RWPE2 (cell line): ENCODE measurements around the gene ENGASE.

ENCODE experiments used
- ATAC-seq: fragments of 200-7000 bp; cut with Tn5 transposase; 3 replicates; pipeline ENCODE4 v1.9.1; 2021; ENCODE audit warnings: low read depth
- DNase-seq: peaks from one replicate; pipeline ENCODE4 v3.0.0-alpha.2; 2020; ENCODE audit warnings: low spot score
- H3K27ac ChIP-seq: fragments of 450-650 bp; 2 replicates; pipeline ENCODE4 v1.5.1; 2017; ENCODE audit warnings: mild to moderate bottlenecking; ENCODE audit not compliant: poor library complexity, severe bottlenecking
- H3K27me3 ChIP-seq: fragments of 250-450 bp; sonication (Bioruptor Pico); 2 replicates; pipeline ENCODE4 v1.5.1; 2021; ENCODE audit warnings: mild to moderate bottlenecking, moderate library complexity; ENCODE audit not compliant: insufficient read depth, poor library complexity, severe bottlenecking
- H3K36me3 ChIP-seq: fragments of 250-450 bp; sonication (Bioruptor Pico); 2 replicates; pipeline ENCODE4 v1.5.1; 2020; ENCODE audit warnings: low read depth, mild to moderate bottlenecking, moderate library complexity
- H3K4me1 ChIP-seq: fragments of 250-450 bp; sonication (Bioruptor Pico); 2 replicates; pipeline ENCODE4 v1.5.1; 2021; ENCODE audit warnings: mild to moderate bottlenecking, moderate library complexity; ENCODE audit not compliant: insufficient read depth, poor library complexity, severe bottlenecking
- H3K4me3 ChIP-seq: fragments of 250-450 bp; sonication (Bioruptor Pico); 2 replicates; pipeline ENCODE4 v1.5.1; 2021; ENCODE audit warnings: mild to moderate bottlenecking, moderate library complexity; ENCODE audit not compliant: severe bottlenecking
- H3K9me3 ChIP-seq: fragments of 250-450 bp; sonication (Bioruptor Pico); 2 replicates; pipeline ENCODE4 v1.5.1; 2021; ENCODE audit warnings: mild to moderate bottlenecking, moderate library complexity; ENCODE audit not compliant: severe bottlenecking
- TF ChIP-seq, protein P1 (sequence below): fragments of 450-650 bp; IDR thresholded peaks from one replicate; pipeline ENCODE4 v1.5.1; 2017; ENCODE audit warnings: mild to moderate bottlenecking, moderate library complexity; ENCODE audit not compliant: poor library complexity, severe bottlenecking

ENGASE gene

DNA sequence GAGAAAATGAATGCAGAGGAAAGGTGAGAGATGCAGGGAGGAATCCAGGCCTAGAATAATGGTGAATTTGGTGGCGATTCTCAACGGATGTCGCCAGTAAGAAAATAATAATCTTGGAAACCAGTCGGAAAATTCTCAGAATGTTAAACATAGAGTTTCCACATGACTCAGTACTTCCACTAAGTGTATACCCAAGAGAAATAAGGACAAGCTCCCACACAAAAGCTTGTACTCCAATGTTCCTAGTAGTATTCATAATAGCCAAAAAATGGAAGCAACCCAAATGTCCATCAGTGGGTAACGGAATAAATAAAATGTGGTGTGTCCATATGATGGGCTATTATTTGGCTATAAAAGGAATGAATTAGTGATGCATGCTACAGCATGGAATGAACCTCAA lies 19.4 kb upstream of the ENGASE start:
- H3K27ac ChIP-seq, result no peak overlapping the region
- ATAC-seq (no peak), DNase-seq (no peak)
- TF ChIP-seq, protein P1, sequence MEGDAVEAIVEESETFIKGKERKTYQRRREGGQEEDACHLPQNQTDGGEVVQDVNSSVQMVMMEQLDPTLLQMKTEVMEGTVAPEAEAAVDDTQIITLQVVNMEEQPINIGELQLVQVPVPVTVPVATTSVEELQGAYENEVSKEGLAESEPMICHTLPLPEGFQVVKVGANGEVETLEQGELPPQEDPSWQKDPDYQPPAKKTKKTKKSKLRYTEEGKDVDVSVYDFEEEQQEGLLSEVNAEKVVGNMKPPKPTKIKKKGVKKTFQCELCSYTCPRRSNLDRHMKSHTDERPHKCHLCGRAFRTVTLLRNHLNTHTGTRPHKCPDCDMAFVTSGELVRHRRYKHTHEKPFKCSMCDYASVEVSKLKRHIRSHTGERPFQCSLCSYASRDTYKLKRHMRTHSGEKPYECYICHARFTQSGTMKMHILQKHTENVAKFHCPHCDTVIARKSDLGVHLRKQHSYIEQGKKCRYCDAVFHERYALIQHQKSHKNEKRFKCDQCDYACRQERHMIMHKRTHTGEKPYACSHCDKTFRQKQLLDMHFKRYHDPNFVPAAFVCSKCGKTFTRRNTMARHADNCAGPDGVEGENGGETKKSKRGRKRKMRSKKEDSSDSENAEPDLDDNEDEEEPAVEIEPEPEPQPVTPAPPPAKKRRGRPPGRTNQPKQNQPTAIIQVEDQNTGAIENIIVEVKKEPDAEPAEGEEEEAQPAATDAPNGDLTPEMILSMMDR, result no peak
- H3K27me3 ChIP-seq, result no peaks in the 10 kb centered on the region
- no peak overlapping the region for H3K4me3 ChIP-seq
- H3K36me3 ChIP-seq, result no peaks in the 10 kb centered on the region
- no peaks in the 10 kb centered on the region for H3K4me1 ChIP-seq
- H3K9me3 ChIP-seq, result no peaks in the 10 kb centered on the region

DNA sequence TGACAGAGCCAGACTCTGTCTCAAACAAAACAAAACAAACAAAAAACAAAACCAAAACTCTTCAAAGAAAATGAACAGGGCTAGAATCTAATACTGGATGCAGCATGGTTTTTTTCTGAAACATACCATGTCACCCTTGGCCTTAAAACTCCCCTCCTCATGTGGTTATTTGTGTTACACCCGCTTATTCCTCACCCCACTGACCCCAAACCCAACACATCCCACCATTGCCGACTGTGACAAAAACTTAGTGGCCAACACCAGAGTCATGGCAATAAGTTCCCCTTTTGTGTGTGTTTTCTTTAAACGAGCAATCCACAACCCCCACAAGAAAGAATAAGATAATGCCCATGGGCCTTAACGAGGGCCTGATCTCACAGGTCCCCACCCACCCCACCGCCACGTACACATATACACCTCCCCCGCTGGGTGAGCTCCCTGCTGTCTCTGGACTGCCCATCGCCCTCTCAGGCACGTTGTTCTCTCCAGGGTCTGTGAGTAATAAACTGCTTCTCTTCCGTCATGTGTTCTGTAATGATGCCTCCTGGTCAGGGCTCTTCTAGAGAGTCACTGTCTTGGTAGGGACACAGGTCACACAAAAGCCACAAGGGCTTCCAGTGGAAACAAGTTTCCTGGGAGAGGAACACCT lies 16.8 kb upstream of the ENGASE start:
- H3K4me3 ChIP-seq, result no peak overlapping the region
- DNase-seq (no peak), ATAC-seq (no peak)
- H3K27me3 ChIP-seq, result no peaks in the 10 kb centered on the region
- no peaks in the 10 kb centered on the region for H3K4me1 ChIP-seq
- TF ChIP-seq, protein P1, result no peak
- no peaks in the 10 kb centered on the region for H3K36me3 ChIP-seq
- H3K27ac ChIP-seq, result no peak overlapping the region
- no peaks in the 10 kb centered on the region for H3K9me3 ChIP-seq

DNA sequence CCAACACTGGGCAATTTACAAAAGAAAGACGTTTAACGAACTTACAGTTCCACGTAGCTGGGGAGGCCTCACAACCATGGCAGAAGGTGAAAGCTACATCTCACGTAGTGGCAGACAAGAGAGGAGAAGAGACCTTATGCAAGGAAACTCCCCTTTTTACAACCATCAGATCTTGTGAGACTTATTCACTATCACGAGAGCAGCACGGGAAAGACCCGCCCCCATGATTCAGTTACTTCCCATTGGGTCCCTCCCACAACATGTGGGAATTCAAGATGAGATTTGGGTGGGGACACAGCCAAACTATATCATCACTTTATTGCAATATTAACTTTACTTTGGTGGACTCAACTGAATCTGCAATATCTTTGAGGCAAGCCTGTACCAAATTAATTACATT lies 11.9 kb upstream of the ENGASE start:
- Histone ChIP-seq H3K27me3 (no peaks in the 10 kb centered on the region), H3K4me3 (no peak overlapping the region), H3K27ac (no peak overlapping the region), H3K4me1 (no peaks in the 10 kb centered on the region), H3K36me3 (no peaks in the 10 kb centered on the region), H3K9me3 (no peaks in the 10 kb centered on the region)
- DNase-seq (no peak), ATAC-seq (no peak)
- TF ChIP-seq, protein P1, result no peak

DNA sequence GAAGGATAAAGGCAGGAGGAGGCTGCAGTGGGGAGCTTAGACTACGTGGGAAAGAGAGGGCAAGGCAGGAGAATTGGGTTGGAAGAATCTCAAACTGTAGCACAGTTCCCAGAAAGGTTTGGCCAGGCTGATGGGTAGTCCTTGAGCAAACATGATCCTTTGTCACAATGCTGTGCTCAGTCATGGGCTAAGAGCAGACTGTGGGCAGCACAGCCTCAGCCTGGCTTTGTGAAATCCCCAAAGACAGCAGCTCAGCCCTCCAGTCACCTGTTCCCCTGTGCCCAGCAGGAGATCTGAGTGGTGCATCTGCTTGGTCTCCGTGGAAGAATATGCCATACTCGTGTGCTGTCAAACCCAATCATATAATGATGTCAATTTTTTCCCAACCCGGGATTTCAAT lies 10.6 kb upstream of the ENGASE start:
- Histone ChIP-seq H3K27ac (no peak overlapping the region), H3K9me3 (no peaks in the 10 kb centered on the region), H3K27me3 (no peaks in the 10 kb centered on the region), H3K4me1 (no peaks in the 10 kb centered on the region), H3K4me3 (no peak overlapping the region), H3K36me3 (no peaks in the 10 kb centered on the region)
- DNase-seq (no peak), ATAC-seq (no peak)
- TF ChIP-seq, protein P1, result no peak

DNA sequence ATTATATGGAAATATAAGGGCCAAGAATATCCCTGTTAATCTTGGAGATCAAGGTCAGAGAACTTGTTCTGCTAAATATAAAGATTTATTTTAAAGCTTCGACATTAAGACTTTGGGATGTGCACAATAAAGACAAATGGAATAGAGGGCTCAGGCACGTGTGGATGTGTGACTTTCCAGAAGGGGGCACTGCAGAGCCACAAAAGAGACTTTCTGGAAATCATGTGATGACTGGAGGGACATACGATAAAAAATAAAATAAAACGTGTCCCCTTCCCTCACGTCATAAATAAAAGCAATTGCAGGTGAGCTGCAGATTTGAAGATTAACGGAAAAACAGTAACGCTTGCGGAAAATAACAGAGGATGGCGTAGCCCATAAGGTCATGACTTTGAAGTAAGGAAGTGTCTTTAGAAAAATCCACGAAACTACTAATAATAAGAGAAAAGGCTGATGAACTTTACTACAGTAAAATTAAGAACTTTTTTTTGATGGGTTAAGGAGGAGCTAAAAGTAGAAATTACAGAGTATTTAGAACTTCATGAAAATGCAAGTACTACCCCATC lies 9.4 kb upstream of the ENGASE start:
- DNase-seq (no peak), ATAC-seq (no peak)
- no peak overlapping the region for H3K27ac ChIP-seq
- no peak overlapping the region for H3K4me3 ChIP-seq
- H3K27me3 ChIP-seq, result no peaks in the 10 kb centered on the region
- no peaks in the 10 kb centered on the region for H3K36me3 ChIP-seq
- no peaks in the 10 kb centered on the region for H3K4me1 ChIP-seq
- TF ChIP-seq, protein P1, result peak; percentile 53
- no peaks in the 10 kb centered on the region for H3K9me3 ChIP-seq
